ENCODE data around the gene DPP7. TPM values are rescaled to one million over a fixed set of nuclear protein-coding genes. Genes with fewer than 3 reads are reported as not detected.
A peak's percentile ranks its signal among the peaks of the same experiment; 100 is the strongest.

The DPP7 gene
- polyA plus RNA-seq, 1 of the 3 experiments (the other 2 are of a cell fraction), result 127 TPM

- TF ChIP-seq, protein P1, sequence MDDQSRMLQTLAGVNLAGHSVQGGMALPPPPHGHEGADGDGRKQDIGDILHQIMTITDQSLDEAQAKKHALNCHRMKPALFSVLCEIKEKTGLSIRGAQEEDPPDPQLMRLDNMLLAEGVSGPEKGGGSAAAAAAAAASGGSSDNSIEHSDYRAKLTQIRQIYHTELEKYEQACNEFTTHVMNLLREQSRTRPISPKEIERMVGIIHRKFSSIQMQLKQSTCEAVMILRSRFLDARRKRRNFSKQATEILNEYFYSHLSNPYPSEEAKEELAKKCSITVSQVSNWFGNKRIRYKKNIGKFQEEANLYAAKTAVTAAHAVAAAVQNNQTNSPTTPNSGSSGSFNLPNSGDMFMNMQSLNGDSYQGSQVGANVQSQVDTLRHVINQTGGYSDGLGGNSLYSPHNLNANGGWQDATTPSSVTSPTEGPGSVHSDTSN (IDR thresholded peaks at IDR 0.05), result no peak
- TF ChIP-seq FOXM1 (IDR thresholded peaks at IDR 0.05; ENCODE audit: low read depth) (no peak), SMC3 (IDR thresholded peaks at IDR 0.05; ENCODE audit: low read depth, low read length) (no peak), FOSL2 (IDR thresholded peaks at IDR 0.05; ENCODE audit: borderline replicate concordance, low read depth) (no peak)
Observed at GRCh38 chr9:137139468-137140150, 25.1 kb upstream of the DPP7 start (continued).

DNA sequence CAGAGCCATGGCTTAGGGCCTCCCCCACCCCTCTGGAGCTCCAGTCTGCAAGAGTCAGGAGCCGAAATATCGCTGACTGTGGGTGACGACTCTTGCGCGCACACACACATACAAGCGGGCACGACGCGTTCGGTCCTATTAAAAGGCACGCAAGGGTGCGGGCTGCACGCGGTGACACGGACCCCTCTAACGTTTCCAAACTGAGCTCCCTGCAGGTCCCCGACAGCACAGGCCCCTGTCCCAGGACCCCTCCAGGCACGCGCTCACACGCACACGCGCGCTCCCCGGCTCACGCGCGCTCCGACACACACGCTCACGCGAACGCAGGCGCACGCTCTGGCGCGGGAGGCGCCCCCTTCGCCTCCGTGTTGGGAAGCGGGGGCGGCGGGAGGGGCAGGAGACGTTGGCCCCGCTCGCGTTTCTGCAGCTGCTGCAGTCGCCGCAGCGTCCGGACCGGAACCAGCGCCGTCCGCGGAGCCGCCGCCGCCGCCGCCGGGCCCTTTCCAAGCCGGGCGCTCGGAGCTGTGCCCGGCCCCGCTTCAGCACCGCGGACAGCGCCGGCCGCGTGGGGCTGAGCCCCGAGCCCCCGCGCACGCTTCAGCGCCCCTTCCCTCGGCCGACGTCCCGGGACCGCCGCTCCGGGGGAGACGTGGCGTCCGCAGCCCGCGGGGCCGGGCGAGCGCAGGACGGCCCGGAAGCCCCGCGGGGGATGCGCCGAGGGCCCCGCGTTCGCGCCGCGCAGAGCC lies 24.4 kb upstream of the DPP7 start, which contains the start of gene GRIN1:
Gene GRIN1, plus strand, starts transcription at position 433 of the 746 bp plus-strand sequence. CDS start 333 bp downstream, outside the sequence.
- CTCF ChIA-PET, result interaction anchor here (0.6 to 3.1 kb wide), 9 partner anchors 10 to 130 kb away, joined by 3 to 14 read pairs (median 4); partner anchors contain the start of genes ANAPC2, RNF224, SSNA1 and TMEM210
- Histone ChIP-seq H3K9me3 (no peaks in the 10 kb centered on the region), H2AFZ (ENCODE audit: low read depth) (no peak within 1 kb of the TSS), H3K36me3 (replicated peaks in 1 of 2; ENCODE audit: control insufficient read depth in 1 of 2, insufficient read depth in 2 of 2, low read length in 1 of 2) (no peaks in the 10 kb centered on the region), H3K79me2 (ENCODE audit: insufficient read depth) (no peaks in the 10 kb centered on the region), H3K4me2 (peak within 1 kb of the TSS; percentile 73), H3K4me1 (ENCODE audit: control insufficient read depth in 1 of 2, insufficient read depth in 2 of 2, low read depth in 1 of 2, low read length in 1 of 2) (peaks cover 0 to 8% of the 10 kb centered on the region in 2 experiments; a peak in 1 of 4 replicates), H4K20me1 (ENCODE audit: insufficient read depth) (no peaks in the 10 kb centered on the region), H3K9ac (no peak within 1 kb of the TSS), H3K27ac (ENCODE audit: low read depth in 2 of 2, low read length in 1 of 2) (peak within 1 kb of the TSS in 1 of 2 experiments; percentile 51; a peak in 1 of 4 replicates), H3F3A (replicated peaks; ENCODE audit: insufficient read depth) (no peaks in the 10 kb centered on the region), H3K27me3 (ENCODE audit: insufficient read depth) (peaks cover 14% of the 10 kb centered on the region), H3K4me3 (ENCODE audit: low read depth in 2 of 2, low read length in 1 of 2) (peak within 1 kb of the TSS in 1 of 2 experiments; percentile 35; a peak in 2 of 4 replicates), H3K9me2 (no peaks in the 10 kb centered on the region)
- peak; percentile 70 for DNase-seq
- 16% methylated on average over 25 of the region's 104 CpGs for WGBS (ENCODE audit: low lambda C conversion rate)
- no peak for TF ChIP-seq JUND (IDR thresholded peaks at IDR 0.05)
- TF ChIP-seq, protein P2, sequence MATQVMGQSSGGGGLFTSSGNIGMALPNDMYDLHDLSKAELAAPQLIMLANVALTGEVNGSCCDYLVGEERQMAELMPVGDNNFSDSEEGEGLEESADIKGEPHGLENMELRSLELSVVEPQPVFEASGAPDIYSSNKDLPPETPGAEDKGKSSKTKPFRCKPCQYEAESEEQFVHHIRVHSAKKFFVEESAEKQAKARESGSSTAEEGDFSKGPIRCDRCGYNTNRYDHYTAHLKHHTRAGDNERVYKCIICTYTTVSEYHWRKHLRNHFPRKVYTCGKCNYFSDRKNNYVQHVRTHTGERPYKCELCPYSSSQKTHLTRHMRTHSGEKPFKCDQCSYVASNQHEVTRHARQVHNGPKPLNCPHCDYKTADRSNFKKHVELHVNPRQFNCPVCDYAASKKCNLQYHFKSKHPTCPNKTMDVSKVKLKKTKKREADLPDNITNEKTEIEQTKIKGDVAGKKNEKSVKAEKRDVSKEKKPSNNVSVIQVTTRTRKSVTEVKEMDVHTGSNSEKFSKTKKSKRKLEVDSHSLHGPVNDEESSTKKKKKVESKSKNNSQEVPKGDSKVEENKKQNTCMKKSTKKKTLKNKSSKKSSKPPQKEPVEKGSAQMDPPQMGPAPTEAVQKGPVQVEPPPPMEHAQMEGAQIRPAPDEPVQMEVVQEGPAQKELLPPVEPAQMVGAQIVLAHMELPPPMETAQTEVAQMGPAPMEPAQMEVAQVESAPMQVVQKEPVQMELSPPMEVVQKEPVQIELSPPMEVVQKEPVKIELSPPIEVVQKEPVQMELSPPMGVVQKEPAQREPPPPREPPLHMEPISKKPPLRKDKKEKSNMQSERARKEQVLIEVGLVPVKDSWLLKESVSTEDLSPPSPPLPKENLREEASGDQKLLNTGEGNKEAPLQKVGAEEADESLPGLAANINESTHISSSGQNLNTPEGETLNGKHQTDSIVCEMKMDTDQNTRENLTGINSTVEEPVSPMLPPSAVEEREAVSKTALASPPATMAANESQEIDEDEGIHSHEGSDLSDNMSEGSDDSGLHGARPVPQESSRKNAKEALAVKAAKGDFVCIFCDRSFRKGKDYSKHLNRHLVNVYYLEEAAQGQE (IDR thresholded peaks at IDR 0.05; ENCODE audit: low read depth, low read length), result peak; percentile 97
- POLR2A ChIA-PET, result interaction anchor here (0.8 to 3.0 kb wide), 18 partner anchors 9 to 102 kb away, joined by 3 to 32 read pairs (median 4); partner anchors contain the start of genes LRRC26, RNF224, TMEM210 and TPRN

Data from SK-N-SH (cell line).